Colonic mucosa (tissue), 4 donors: ENCODE measurements around the gene EEA1. TPM values are rescaled to one million over a fixed set of nuclear protein-coding genes. Genes with fewer than 3 reads are reported as not detected.
A peak's percentile ranks its signal among the peaks of the same experiment; 100 is the strongest.

Experiments used
- DNase-seq: peaks from one replicate; pipeline ENCODE4 v3.0.0-alpha.2; 2020
- H3K27ac ChIP-seq: fragments of 200-600 bp; one replicate; pipeline ENCODE4 v1.8.0; 2021
- H3K27me3 ChIP-seq: fragments of 200-600 bp; one replicate; pipeline ENCODE4 v1.8.0; 2021
- H3K36me3 ChIP-seq: fragments of 200-600 bp; one replicate; pipeline ENCODE4 v1.8.0; 2021
- H3K4me1 ChIP-seq: fragments of 200-600 bp; one replicate; pipeline ENCODE4 v1.8.0; 2021; ENCODE audit warnings: mild to moderate bottlenecking
- H3K4me3 ChIP-seq: fragments of 200-600 bp; one replicate; pipeline ENCODE4 v1.8.0; 2021
- H3K9ac ChIP-seq, 2 donors: one replicate each; pipeline ENCODE4 v1.7.0; 2013; ENCODE audit warnings: control low read depth in 2 of 2, low read depth in 2 of 2, low read length in 2 of 2
- H3K9me3 ChIP-seq: fragments of 200-600 bp; one replicate; pipeline ENCODE4 v1.8.0; 2021
- CTCF ChIP-seq: fragments of 200-600 bp; IDR thresholded peaks from one replicate; pipeline ENCODE4 v1.8.0; 2022; ENCODE audit warnings: antibody characterized with exemption, mild to moderate bottlenecking
- intact Hi-C: fragments of 100-400 bp; cut with DNase I; formaldehyde crosslinking; loops from one replicate; pipeline ENCODE4 v1.14.1; 2022
- total RNA-seq, 2 donors: library from RNA; stranded (reverse); fragmentation: NEBNext Ultra II Directional in 1 of 2; extraction: Animal tissue kit (Norgen Biotek cat#: 25700) in 1 of 2; gene quantifications; one replicate each; pipeline ENCODE4 v1.2.1, GENCODE V29; 2021
- donor health status: healthy.
- donor health status: DM: no; HTN: no; CAD: no.
- donor health status: DM: no; HTN: no; CAD: no.

The EEA1 gene
- total RNA-seq = 10 to 100 TPM; 23.0 to 38.7 TPM

GRCh38 chr12:92928962-92929915, at the start of gene EEA1:
Gene EEA1 (minus strand): TSS chr12:92929295. CDS start chr12:92929066, 229 bp downstream.
- Histone ChIP-seq H3K9me3 (no peaks in the 10 kb centered on the region), H3K36me3 (no peaks in the 10 kb centered on the region), H3K4me1 (peaks cover 4% of the 10 kb centered on the region), H3K27me3 (no peaks in the 10 kb centered on the region), H3K4me3 (peak within 1 kb of the TSS; percentile 72), H3K27ac (peak within 1 kb of the TSS; percentile 96), H3K9ac (peak within 1 kb of the TSS; percentile 80 to 99)
- intact Hi-C loops = no loop called here
- DNase-seq = peak; percentile 96
- TF ChIP-seq CTCF = no peak

- no peak for DNase-seq
- Histone ChIP-seq H3K4me1 (no peaks in the 10 kb centered on the region), H3K36me3 (no peaks in the 10 kb centered on the region), H3K9me3 (no peaks in the 10 kb centered on the region), H3K9ac (no peak overlapping the region), H3K4me3 (no peak overlapping the region), H3K27me3 (no peaks in the 10 kb centered on the region), H3K27ac (no peak overlapping the region)
- no peak for TF ChIP-seq CTCF
- intact Hi-C loops = no loop called here
Observed at GRCh38 chr12:92978607-92979006, 49.5 kb upstream of the EEA1 start.

- no peaks in the 10 kb centered on the region for H3K27me3 ChIP-seq
- TF ChIP-seq CTCF = no peak
- H3K4me3 ChIP-seq = no peak overlapping the region
- H3K9me3 ChIP-seq = no peaks in the 10 kb centered on the region
- intact Hi-C loops = no loop called here
- no peak overlapping the region for H3K27ac ChIP-seq
- DNase-seq = no peak
- H3K36me3 ChIP-seq = no peaks in the 10 kb centered on the region
- H3K4me1 ChIP-seq = no peaks in the 10 kb centered on the region
- no peak overlapping the region for H3K9ac ChIP-seq
Observed at GRCh38 chr12:92977326-92977725, 48.2 kb upstream of the EEA1 start.

GRCh38 chr12:92974759-92975158, 45.7 kb upstream of the EEA1 start:
- TF ChIP-seq CTCF = no peak
- H3K27ac ChIP-seq = no peak overlapping the region
- H3K9me3 ChIP-seq = no peaks in the 10 kb centered on the region
- no peaks in the 10 kb centered on the region for H3K36me3 ChIP-seq
- no peak overlapping the region for H3K4me3 ChIP-seq
- no peaks in the 10 kb centered on the region for H3K27me3 ChIP-seq
- no peak for DNase-seq
- no peaks in the 10 kb centered on the region for H3K4me1 ChIP-seq
- intact Hi-C loops = no loop called here
- no peak overlapping the region for H3K9ac ChIP-seq

- no peak overlapping the region for H3K27ac ChIP-seq
- no peak for TF ChIP-seq CTCF
- H3K9me3 ChIP-seq = no peaks in the 10 kb centered on the region
- no peak for DNase-seq
- no peak overlapping the region for H3K9ac ChIP-seq
- no peak overlapping the region for H3K4me3 ChIP-seq
- no peaks in the 10 kb centered on the region for H3K36me3 ChIP-seq
- no peaks in the 10 kb centered on the region for H3K27me3 ChIP-seq
- intact Hi-C loops = no loop called here
- no peaks in the 10 kb centered on the region for H3K4me1 ChIP-seq
Observed at GRCh38 chr12:92973614-92974013, 44.5 kb upstream of the EEA1 start.
